H9 (cell line): Measurements from ENCODE around the gene POLD1. TPM values are rescaled to one million over a fixed set of nuclear protein-coding genes. Genes with fewer than 3 reads are reported as not detected.

Source experiments
- DNase-seq: peaks from one replicate; pipeline ENCODE4 v3.0.0-alpha.2; 2017
- H2AFZ ChIP-seq: one replicate; pipeline ENCODE4 v1.6.1; 2013; ENCODE audit warnings: mild to moderate bottlenecking, low read length, control low read depth, moderate library complexity
- H2AK5ac ChIP-seq: 2 replicates; pipeline ENCODE4 v1.6.1; 2013; ENCODE audit warnings: low read length, control low read depth, mixed read lengths; ENCODE audit not compliant: insufficient read length
- H2BK120ac ChIP-seq: one replicate; pipeline ENCODE4 v1.6.1; 2013; ENCODE audit warnings: low read depth, mild to moderate bottlenecking, low read length, control low read depth, inconsistent platforms; ENCODE audit not compliant: poor library complexity, severe bottlenecking
- H2BK12ac ChIP-seq: 2 replicates; pipeline ENCODE4 v1.6.1; 2013; ENCODE audit warnings: low read length, control low read depth, mixed read lengths, low read depth; ENCODE audit not compliant: insufficient read length
- H2BK15ac ChIP-seq: 2 replicates; pipeline ENCODE4 v1.6.1; 2013; ENCODE audit warnings: low read depth, low read length, control low read depth
- H2BK20ac ChIP-seq: one replicate; pipeline ENCODE4 v1.6.1; 2013; ENCODE audit warnings: low read depth, mild to moderate bottlenecking, low read length, control low read depth, inconsistent platforms; ENCODE audit not compliant: poor library complexity, severe bottlenecking
- H2BK5ac ChIP-seq: 2 replicates; pipeline ENCODE4 v1.6.1; 2013; ENCODE audit warnings: low read length, control low read depth, mixed read lengths; ENCODE audit not compliant: insufficient read length
- H3K14ac ChIP-seq: 2 replicates; pipeline ENCODE4 v1.6.1; 2013; ENCODE audit warnings: low read length, control low read depth; ENCODE audit not compliant: insufficient read depth
- H3K18ac ChIP-seq: 2 replicates; pipeline ENCODE4 v1.6.1; 2013; ENCODE audit warnings: low read depth, mild to moderate bottlenecking, mixed read lengths, low read length, control low read depth; ENCODE audit not compliant: insufficient read length
- H3K23ac ChIP-seq: 2 replicates; pipeline ENCODE4 v1.6.1; 2013; ENCODE audit warnings: low read length, control low read depth, mixed read lengths, low read depth; ENCODE audit not compliant: insufficient read length
- H3K23me2 ChIP-seq: 2 replicates; pipeline ENCODE4 v1.6.1; 2013; ENCODE audit warnings: low read depth, mild to moderate bottlenecking, mixed read lengths, low read length, control low read depth; ENCODE audit not compliant: insufficient read length, poor library complexity, severe bottlenecking
- H3K27ac ChIP-seq: 2 replicates; pipeline ENCODE4 v1.5.1; 2013; ENCODE audit warnings: low read length, control low read depth, mixed read lengths, low read depth; ENCODE audit not compliant: insufficient read length
- H3K27me3 ChIP-seq: 2 replicates; pipeline ENCODE4 v1.6.1; 2013; ENCODE audit warnings: low read length, control low read depth, inconsistent platforms; ENCODE audit not compliant: insufficient read depth
- H3K4ac ChIP-seq: 2 replicates; pipeline ENCODE4 v1.6.1; 2013; ENCODE audit warnings: low read depth, mild to moderate bottlenecking, control low read depth, inconsistent platforms, low read length, moderate library complexity
- H3K4me1 ChIP-seq: 2 replicates; pipeline ENCODE4 v1.6.1; 2013; ENCODE audit warnings: low read length, control low read depth, inconsistent platforms; ENCODE audit not compliant: insufficient read depth
- H3K4me2 ChIP-seq: 2 replicates; pipeline ENCODE4 v1.6.1; 2013; ENCODE audit warnings: low read length, control low read depth, mixed read lengths; ENCODE audit not compliant: insufficient read length, insufficient read depth
- H3K56ac ChIP-seq: 2 replicates; pipeline ENCODE4 v1.6.1; 2013; ENCODE audit warnings: low read depth, mild to moderate bottlenecking, mixed read lengths, low read length, control low read depth; ENCODE audit not compliant: insufficient read length
- H3K79me1 ChIP-seq: 2 replicates; pipeline ENCODE4 v1.6.1; 2013; ENCODE audit warnings: low read depth, mild to moderate bottlenecking, moderate library complexity, low read length, control low read depth, inconsistent platforms; ENCODE audit not compliant: insufficient read depth, poor library complexity, severe bottlenecking
- H3K79me2 ChIP-seq: 2 replicates; pipeline ENCODE4 v1.6.1; 2013; ENCODE audit warnings: low read length, control low read depth, inconsistent platforms; ENCODE audit not compliant: insufficient read depth
- H3K9ac ChIP-seq: 2 replicates; pipeline ENCODE4 v1.6.1; 2013; ENCODE audit warnings: low read length, control low read depth, mixed read lengths; ENCODE audit not compliant: insufficient read length; ENCODE audit errors: extremely low read depth
- H3K9me3 ChIP-seq: one replicate; pipeline ENCODE4 v1.6.1; 2013; ENCODE audit warnings: low read depth, low read length, inconsistent platforms; ENCODE audit not compliant: control insufficient read depth
- H3T11ph ChIP-seq: one replicate; pipeline ENCODE4 v1.6.1; 2013; ENCODE audit warnings: mild to moderate bottlenecking, low read length, control low read depth, inconsistent platforms
- H4K20me1 ChIP-seq: one replicate; pipeline ENCODE4 v1.6.1; 2013; ENCODE audit not compliant: control insufficient read depth, insufficient read length, insufficient read depth
- H4K5ac ChIP-seq: 2 replicates; pipeline ENCODE4 v1.6.1; 2013; ENCODE audit warnings: low read depth, mild to moderate bottlenecking, mixed read lengths, low read length, control low read depth; ENCODE audit not compliant: insufficient read length
- H4K8ac ChIP-seq: replicated peaks from 2 replicates; pipeline ENCODE4 v1.6.1; 2013; ENCODE audit warnings: low read length, control low read depth, mixed read lengths, low read depth; ENCODE audit not compliant: insufficient read length
- H4K91ac ChIP-seq: 2 replicates; pipeline ENCODE4 v1.6.1; 2013; ENCODE audit warnings: low read depth, mild to moderate bottlenecking, moderate library complexity, mixed read lengths, low read length, control low read depth; ENCODE audit not compliant: insufficient read length
- H3K27ac Mint-ChIP-seq, 3 experiments: 2 replicates in 2 of 3; 3 replicates in 1 of 3; pipeline ENCODE4 v1.8.0; 2020 to 2021; ENCODE audit warnings: mixed read lengths in 3 of 3, mild to moderate bottlenecking in 1 of 3, moderate library complexity in 1 of 3
- H3K27me3 Mint-ChIP-seq: 2 replicates; pipeline ENCODE4 v1.8.0; 2021; ENCODE audit warnings: low read depth, mild to moderate bottlenecking, moderate library complexity, mixed read lengths
- H3K36me3 Mint-ChIP-seq, 3 experiments: 2 replicates in 2 of 3; 3 replicates in 1 of 3; pipeline ENCODE4 v1.8.0; 2020 to 2021; ENCODE audit warnings: low read depth in 3 of 3, mixed read lengths in 3 of 3; ENCODE audit not compliant: insufficient read depth in 1 of 3
- H3K4me1 Mint-ChIP-seq, 2 experiments: 2 replicates each; pipeline ENCODE4 v1.8.0; 2020; ENCODE audit warnings: mixed read lengths in 2 of 2
- H3K4me3 Mint-ChIP-seq, 2 experiments: 2 replicates in 1 of 2; 3 replicates in 1 of 2; pipeline ENCODE4 v1.8.0; 2020 to 2021; ENCODE audit warnings: mild to moderate bottlenecking in 2 of 2, mixed read lengths in 2 of 2, moderate library complexity in 1 of 2
- H3K9me3 Mint-ChIP-seq, 2 experiments: 2 replicates in 1 of 2; 3 replicates in 1 of 2; pipeline ENCODE4 v1.8.0; 2020; ENCODE audit warnings: mild to moderate bottlenecking in 2 of 2, mixed read lengths in 2 of 2, moderate library complexity in 1 of 2
- CTCF ChIP-seq: fragments of 200-600 bp; sonication (generic); conservative IDR thresholded peaks from 3 replicates; pipeline ENCODE4 v1.8.0; 2021; ENCODE audit warnings: antibody characterized with exemption, mild to moderate bottlenecking
- WGBS: extraction: QIAGEN DNeasy Blood & Tissue Kit; methylation state at CpG from one replicate; pipeline ENCODE4 v1.1.7; 2013; ENCODE audit warnings: missing lambda C conversion rate, low lambda C conversion rate, mixed read lengths; ENCODE audit not compliant: insufficient read length; ENCODE audit errors: extremely low coverage; 5-methylcytosine and 5-hydroxymethylcytosine counted together
- total RNA-seq: library from RNA; stranded (reverse); gene quantifications from 2 replicates; pipeline ENCODE4 v1.2.1, GENCODE V29; 2021

Gene POLD1
- total RNA-seq, 1 experiment from 2014 or later, result 165 TPM

- Mint-ChIP-seq H3K36me3 (peaks cover 44 to 80% (median 69%) of the 10 kb centered on the region in 3 experiments), H3K27ac (no peak overlapping the region), H3K4me1 (peaks cover under 1% of the 10 kb centered on the region in 2 experiments; a peak in 1 of 4 replicates), H3K27me3 (no peaks in the 10 kb centered on the region; the same call in 1 of the 2 replicates), H3K4me3 (no peak overlapping the region), H3K9me3 (peaks cover 0 to 2% of the 10 kb centered on the region in 2 experiments; a peak in 1 of 5 replicates)
- Histone ChIP-seq H3K4me2 (no peak overlapping the region), H4K8ac (no peak overlapping the region), H4K20me1 (no peaks in the 10 kb centered on the region), H2BK12ac (no peak overlapping the region), H4K91ac (no peak overlapping the region), H3K79me2 (no peaks in the 10 kb centered on the region), H3K4ac (no peak overlapping the region), H2BK20ac (no peak overlapping the region), H3K9ac (no peak overlapping the region), H3K27me3 (no peaks in the 10 kb centered on the region), H3K18ac (no peak overlapping the region), H3K79me1 (no peaks in the 10 kb centered on the region), H3K23ac (no peak overlapping the region), H3K14ac (no peak overlapping the region), H3K56ac (no peak overlapping the region), H3K9me3 (no peaks in the 10 kb centered on the region), H2AK5ac (no peak overlapping the region), H4K5ac (no peak overlapping the region), H3K4me1 (no peaks in the 10 kb centered on the region), H3K23me2 (no peaks in the 10 kb centered on the region), H2BK120ac (no peak overlapping the region), H2BK15ac (no peak overlapping the region), H2AFZ (no peak overlapping the region), H2BK5ac (no peak overlapping the region), H3T11ph (no peak overlapping the region), H3K27ac (no peak overlapping the region)
- WGBS, result no CpG with 5 or more reads among the region's 17 CpGs
- TF ChIP-seq CTCF, result no peak
- DNase-seq, result no peak
Measured at GRCh38 chr19:50409347-50409746, 25.2 kb downstream of the POLD1 start.
